ENCODE data around the gene RUNX1. TPM values are rescaled to one million over a fixed set of nuclear protein-coding genes. Genes with fewer than 3 reads are reported as not detected.

Gene RUNX1
- total RNA-seq: 8.1 and 16.7 TPM in 2 replicates

DNA sequence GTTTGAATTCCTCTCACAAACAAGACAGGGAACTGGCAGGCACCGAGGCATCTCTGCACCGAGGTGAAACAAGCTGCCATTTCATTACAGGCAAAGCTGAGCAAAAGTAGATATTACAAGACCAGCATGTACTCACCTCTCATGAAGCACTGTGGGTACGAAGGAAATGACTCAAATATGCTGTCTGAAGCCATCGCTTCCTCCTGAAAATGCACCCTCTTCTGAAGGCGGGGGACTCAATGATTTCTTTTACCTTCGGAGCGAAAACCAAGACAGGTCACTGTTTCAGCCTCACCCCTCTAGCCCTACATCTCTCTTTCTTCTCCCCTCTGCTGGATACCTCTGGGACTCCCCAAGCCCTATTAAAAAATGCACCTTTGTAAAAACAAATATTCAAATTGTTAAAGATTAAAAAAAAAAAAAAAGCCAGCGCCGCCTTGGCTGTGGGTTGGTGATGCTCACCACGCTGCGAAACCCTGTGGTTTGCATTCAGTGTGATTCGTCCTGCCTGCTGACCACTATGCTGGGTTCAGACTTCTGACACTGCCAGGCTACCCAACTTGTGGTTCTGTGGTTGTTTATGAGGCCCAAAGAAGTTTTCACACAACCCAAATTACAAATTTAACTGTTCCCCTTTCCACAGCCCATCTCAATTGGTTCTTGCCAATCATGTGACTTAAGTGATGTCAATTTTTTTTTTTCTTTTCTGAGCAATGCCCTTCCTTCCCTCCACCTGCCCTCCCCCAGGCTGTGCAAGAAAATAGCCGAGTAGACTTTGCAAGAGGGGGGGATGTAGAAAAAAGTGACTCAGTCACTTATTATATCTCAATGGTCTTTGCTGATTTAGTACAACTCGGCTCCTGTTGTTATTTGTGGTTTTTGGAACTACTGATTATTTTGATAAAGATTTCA, at the start of gene RUNX1:
Gene RUNX1 (minus strand): TSS at position 597 of the 912 bp plus-strand sequence.

Measured in pericardium fibroblast (primary cell).